C4-2B (cell line): Measurements from ENCODE around the gene NSMCE3.

Experiments used
- CTCF ChIP-seq: fragments of 450-650 bp; conservative IDR thresholded peaks from 2 replicates; pipeline ENCODE4 v1.5.1; 2017; ENCODE audit warnings: mild to moderate bottlenecking
- ZFX ChIP-seq: fragments of 450-650 bp; IDR thresholded peaks from 2 replicates; pipeline ENCODE4 v1.6.1; 2017

- TF ChIP-seq CTCF: no peak
- no peak for TF ChIP-seq ZFX
Observed at GRCh38 chr15:29241207-29241606, 28.4 kb downstream of the NSMCE3 start.
